ENCODE data around the gene MRPS33.
"Not testable (repeated sequence)": the region's sequence is repeated elsewhere in the genome, so short reads cannot be mapped to it uniquely, and the experiment has no call there.

Gene MRPS33

DNA sequence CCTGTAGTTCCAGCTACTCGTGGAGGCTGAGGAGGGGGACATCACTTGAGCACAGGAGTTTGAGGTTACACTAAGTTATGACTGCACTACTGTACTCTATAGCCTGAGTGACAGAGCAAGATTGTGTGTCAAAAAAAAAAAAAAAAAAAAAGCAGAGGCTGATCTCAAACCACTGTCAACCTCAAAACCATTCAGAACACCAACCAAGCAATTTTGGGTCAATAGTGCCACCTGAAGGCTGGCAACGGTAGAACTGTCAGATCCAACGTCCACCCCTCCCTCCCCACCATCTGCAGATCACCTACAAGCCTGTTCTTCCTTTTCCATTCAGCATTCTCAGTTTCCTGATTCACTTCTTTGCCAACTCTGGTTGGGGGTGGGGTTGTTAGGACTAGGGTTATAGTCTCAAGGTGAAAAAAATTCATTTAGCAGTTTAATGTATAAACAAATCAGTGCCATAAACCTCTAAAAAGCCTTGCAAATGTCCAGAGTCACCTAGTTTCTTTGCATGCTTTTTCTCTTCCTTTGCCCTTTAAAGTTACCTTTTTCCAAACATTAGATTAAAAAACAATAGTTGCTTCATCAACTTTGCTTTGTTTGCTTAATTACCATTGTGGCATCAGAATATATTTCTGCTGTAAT lies 2.6 kb downstream of the MRPS33 start:
- DNase-seq = peak; percentile 74

DNA sequence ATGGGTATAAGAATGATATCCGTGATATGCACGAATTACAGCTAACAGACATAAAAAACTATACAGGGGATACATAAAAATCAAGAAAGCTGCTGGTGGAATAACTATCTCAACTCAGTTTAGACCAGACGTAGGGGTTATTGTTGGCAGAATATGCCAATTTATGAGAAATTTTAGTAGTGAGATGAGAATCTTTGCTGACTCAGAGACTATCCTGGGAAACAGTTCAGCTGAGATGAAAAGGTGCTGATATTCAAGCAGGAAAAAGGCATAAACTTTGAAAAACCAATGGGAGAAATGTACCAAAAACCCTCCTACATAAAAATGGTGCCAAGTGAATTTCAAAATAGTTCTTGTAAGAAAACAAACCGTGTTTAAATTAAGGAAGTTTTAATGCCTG lies 3.3 kb downstream of the MRPS33 start:
- no peak for DNase-seq

DNA sequence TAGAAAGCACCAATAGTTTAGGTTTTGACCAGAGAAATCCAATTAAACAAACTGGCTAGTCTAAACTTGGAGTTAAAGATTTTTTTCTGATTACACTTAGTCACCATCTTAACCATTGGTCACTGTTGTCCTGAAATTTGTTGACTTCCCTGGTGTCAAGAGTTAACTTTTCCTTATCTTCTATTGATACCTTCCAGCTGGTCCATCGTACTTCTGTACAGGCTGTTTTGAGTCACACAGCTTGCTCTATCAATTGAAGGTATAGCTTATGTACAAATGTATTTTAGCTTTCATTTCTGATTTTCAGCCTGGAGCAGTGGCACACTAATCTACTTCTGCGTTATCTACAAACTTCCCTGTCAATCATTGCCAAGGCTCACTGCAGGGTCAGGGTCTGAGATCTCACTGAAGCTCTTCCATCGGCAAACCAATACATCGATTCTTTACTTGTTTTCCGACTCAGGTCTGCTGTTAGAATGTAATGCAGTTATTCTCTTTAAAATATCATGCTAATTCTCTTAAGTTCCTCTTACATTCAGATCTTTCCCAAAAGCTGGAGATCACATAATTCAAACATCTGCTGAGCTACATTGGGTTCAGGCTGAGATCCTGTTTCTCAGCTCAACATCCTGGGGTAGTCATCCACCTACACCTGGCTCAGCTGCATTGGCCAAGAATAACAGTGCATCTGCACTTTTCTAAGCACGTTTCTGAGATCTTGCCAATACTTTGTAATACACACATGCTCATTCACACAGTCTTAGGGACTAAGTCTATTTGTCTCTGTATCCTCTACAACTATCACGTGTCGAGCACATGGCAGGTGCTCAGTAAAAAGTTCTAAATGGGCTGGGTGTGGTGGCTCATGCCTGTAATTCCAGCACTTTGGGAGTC lies 11.3 kb downstream of the MRPS33 start:
- no peak for DNase-seq

DNA sequence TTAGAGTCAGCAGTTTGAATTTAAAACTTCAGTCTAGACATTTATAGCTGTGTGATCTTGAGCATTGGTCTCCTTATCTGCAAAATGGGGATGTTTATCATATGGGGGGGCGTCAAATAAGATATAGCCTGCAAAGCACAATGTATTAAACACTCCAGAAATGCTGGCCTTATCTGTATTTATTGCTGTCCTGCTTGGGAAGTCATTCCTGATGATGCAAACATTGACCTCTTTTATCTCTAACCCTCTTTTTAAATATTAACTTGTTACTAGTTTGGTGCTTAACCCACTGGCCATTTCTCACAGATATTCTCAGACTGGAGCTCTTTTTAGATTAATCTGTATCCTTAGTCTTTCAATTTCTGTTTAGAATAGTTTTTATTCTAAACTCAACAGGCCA lies 13.2 kb downstream of the MRPS33 start:
- no peak for DNase-seq

DNA sequence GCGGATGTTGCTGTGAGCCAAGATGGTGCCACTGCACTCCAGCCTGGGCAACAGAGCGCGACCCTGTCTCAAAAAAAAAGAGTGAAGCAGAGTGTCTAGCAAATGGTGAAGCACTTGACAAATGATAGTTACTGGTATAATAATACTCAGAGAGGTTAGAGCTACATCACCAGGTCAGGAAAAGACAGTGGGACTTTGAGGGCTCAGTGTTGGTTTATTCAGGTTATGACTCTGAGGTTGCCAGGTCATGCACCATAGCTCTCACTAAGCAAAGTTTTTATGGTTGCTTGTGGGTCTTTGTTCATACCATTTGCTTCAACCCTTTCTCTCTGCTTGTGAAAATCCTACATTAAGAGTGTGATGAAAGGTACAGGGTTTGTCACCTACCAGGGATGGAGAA lies 13.6 kb downstream of the MRPS33 start:
- no peak for DNase-seq

DNA sequence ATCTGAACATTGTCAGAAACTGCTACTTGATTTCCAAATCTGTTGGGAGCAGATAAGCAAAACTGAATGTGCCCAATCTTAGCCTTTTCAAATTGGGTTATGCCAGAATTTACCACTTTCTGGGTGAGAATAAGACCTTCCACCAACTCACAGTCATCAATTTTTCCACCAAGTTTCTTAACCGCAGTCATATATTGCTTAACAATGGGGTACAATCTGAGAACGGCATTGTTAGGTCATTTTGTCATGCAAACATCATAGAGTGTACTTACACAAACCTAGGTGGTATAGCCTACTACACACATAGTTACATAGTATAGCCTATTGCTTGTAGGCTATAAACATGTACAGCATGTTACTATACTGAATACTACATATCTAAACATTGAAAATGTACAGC lies 16.0 kb downstream of the MRPS33 start:
- no peak for DNase-seq

DNA sequence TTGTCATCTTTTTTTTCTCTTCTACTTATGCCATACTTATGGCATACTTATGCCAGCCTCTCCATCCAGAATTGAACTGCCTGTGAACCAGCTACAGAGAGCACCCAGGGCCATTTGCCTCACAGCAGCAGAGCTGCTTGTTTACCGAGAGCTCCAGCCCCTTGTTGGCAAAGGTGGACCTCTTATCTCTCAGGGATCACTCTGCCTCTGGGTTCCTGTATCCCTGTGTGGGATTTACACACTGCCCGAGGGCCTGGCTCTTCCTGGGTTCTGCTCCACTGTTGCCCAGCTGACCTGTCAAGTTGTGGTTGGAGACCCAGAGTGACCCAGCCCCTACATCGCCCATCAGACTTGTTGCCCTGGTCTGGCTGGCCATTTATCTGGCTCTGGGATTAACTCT lies 22.3 kb downstream of the MRPS33 start:
- DNase-seq = no peak

DNA sequence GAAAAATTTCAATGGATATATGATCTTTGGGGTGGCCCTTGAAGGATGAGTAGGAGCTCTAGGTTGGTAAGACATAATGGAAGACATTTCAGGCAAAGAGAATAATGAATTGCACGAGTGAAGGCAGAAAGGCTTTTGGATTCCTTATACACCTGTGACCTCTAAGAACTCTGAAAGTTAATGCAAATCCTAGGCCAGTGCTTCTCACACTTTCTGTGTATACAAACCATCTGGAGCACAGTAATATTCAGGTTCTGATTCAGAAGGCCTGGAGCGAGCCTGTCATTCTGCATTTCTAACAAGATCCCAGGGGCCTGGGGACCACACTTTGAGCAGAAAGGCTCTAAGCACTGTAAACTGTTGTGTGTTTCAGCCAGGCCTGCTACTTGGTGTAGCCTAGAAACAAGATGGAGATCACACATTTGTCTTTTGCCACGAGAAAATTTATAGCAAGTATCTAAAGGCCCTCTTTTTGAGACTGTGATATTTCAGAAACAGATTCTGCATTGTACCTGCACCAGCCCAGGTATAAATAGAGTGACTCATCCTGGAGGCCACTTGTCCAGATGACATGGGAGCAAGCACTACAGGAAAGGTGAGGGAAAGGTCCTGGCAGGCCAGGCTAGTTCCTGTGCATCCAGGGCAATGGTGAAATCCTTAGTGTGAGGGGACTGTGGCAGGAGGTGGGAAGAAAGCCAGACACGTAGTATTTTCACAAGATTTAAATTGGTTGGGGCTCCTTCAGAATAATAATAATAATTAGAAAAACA lies 24.4 kb downstream of the MRPS33 start:
- no peak for DNase-seq

DNA sequence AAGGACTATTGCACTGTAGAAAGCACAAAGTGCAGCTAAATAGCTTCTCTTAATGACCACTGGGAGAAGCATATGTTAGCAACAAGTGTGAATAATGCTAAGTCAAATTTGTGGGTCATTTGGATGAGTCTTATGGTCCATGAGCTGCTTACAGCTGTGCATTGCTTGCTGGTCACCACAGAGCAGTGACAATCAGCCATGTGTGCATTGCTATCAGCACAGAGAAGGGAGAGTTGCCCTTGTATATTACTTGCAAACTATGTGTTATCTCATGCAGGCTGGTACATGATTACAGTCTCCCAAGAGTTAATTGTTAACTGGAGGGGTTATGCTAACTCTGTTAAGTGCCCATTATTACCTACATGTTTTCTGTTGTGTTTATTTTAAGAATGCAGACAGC lies 25.7 kb downstream of the MRPS33 start:
- DNase-seq = no peak

DNA sequence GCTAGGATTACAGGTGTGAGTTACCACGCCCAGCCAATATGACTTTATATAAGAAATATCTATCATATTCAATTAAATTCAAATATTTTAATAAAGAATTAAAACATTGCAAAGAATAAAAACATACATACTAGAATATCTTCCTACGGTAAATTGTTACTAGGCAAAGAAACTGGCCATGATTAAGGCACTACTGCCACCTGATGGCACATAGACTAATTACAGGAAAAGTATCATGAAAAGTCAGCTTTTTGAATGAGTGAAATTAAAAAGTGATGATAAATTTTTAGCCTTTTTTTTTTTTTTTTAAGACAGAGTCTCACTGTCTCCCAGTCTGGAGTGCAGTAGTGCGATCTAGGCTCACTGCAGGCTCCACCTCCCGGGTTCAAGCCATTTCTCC lies 30.9 kb downstream of the MRPS33 start:
- no peak for DNase-seq

DNA sequence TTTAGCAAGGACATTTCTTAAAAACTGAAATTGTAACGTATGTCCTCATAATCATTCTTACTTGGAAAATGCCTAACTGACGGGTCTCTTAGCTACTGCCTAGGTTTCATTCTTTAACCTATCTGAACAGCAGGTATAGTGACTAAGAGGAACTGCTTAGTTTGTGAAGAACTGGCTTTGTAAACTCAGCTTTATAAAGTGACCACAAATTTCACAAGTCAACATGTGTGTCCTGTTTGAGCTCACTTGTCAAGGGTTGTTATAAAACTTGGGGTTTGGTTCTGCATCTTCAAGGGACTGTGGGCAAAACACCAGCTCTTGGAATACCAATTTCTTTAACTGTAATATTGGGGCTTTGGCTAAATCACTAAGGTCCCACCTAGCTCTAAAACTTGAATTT lies 32.2 kb downstream of the MRPS33 start:
- no peak for DNase-seq

DNA sequence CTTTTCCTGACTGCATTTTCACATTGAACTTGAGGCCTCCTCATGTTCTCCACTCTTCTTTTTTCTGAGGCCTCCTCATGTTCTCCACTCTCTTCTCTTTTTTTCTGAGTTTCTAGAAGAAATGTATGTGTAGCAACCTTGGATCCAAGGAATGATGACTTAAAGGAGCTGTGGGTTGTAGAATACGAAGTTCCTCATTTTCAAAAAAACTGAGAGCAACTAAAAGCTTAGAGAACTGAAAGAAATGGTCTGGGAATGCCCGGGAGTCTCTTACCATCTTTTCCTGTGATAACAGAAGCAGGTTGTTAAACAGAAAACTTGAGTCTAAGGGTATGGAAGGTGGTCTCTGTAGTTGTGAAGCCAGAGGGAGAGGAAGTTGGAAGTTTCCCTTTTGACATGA lies 32.8 kb downstream of the MRPS33 start:
- no peak for DNase-seq

DNA sequence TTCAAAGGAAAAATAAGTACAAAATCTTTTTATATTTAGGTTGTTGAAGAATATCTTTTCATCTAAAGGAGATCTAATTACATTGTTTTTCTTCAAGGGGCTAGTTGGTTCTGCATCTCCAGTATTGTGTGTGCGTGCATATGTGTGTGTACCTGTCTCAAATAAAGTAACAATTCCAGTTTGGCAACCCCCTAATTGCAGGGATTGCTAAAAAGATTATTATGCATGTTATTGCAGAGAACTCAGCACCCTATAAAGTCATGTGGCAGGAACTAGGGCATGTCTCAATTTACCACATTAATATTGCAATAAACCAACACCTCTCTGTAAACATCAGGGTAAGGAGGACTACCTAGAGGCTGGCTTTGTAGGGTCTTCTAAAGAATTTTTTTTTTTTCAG lies 37.0 kb downstream of the MRPS33 start:
- DNase-seq = no peak

DNA sequence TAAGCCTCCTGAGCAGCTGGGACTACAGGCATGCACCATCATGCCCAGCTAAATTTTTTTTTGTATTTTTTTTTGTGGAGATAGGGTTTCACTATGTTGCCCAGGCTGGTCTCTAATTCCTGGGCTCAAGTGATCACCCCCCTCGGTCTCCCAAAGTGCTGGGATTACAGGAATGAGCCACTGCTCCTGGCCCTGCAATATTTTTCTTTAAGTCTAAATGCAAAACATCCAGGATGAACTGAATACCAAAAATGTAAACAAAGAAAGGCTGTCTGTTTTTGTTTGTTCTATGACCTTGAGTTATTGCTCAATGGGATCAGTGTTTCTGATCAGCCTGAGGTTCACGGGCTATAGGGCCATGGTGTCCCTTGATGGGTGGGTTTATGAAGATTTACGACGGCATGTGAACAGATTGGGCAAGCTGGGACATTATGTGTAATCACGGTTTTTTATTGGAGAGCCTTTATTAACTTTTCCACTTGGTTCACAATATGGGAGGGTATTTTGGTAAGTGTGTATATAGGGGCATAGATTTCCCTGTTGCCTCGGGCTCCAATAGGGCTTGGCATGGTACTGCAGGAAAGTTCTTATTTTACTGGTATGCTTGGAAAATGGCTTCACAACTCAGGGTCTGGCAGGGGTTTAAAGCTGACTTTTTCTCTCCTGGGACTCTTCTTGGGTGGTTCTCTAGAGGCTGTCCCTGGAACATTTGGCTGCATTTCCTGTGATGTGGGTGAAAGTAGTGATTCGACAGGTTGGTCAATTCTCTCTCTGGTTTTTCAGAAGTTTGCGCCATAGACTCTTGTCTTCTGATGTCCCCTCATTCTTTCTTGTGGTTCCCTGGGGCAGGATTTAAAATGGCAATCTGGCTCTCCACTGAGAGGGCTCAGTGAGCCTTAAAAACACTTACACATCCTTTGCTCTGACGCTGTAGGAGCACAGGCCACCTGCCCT lies 41.6 kb downstream of the MRPS33 start:
- no peak for DNase-seq

DNA sequence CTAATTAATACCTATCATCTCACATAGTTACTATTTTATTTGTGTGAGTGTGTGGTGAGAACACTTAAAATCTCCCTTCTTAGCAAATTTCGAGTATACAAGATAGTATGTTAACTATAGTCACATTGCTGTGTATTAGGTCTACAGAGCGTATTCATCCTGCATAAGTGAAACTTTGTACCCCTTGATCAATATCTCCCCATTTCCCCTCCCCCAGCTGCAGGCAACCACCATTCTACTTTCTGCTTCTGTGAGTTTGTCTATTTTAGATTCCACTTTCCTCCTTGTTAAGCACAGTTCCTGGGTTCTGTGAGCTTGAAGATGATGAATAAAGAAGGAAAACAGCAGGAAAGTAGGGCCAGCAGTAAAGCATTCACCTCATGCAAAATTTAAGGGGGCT lies 42.4 kb downstream of the MRPS33 start:
- DNase-seq = no peak

DNA sequence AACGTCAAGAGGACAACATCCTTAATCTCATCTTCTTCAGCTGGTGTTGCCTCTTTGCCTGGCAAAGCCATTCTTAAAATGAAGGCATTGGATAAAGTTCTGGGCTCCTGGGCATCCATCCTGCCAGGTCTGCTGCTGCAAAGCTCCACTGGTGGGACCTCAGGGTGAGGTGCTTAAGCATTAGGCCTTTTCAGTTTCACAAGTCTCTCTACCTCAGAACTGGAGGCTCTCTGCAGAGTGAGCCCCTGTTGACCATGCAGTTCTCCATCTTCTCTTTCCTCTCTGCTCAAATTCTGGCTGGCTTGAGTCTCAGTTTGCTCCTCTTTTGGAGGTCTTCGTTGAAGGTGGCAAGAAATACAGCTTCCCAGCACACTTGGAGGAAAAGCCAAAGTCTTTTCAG lies 47.3 kb downstream of the MRPS33 start:
- no peak for DNase-seq

DNA sequence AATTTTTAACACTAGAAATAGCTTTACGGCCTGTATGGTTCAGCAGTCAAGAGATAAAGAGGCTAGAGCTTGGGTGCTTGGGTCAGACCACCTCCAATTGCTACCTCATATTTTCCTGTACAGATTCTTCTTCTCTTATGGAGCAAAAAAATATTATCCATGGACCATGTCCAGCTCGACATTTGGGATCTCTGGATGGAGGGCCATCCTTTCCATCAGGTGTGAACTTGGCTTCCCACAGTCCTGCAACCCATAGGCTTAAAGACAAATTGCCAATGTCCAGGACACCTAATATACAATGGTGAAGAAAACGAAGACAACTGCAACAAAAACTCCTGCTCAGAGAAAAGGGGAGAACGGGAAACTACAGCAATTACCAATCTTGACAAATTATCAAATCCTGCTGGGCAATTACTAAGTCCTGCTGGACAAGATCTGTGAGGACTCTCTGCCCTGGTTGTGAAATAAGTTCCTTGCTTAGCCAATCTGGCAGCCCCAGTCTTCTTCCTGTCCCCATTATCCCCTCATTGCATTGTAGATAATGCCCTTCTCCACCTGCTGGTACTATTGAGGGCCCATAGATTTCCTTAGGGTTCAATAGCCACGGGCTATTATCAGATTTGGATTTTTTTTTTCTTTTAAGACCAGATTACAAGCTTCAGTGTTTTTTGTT lies 48.1 kb downstream of the MRPS33 start:
- no peak for DNase-seq

DNA sequence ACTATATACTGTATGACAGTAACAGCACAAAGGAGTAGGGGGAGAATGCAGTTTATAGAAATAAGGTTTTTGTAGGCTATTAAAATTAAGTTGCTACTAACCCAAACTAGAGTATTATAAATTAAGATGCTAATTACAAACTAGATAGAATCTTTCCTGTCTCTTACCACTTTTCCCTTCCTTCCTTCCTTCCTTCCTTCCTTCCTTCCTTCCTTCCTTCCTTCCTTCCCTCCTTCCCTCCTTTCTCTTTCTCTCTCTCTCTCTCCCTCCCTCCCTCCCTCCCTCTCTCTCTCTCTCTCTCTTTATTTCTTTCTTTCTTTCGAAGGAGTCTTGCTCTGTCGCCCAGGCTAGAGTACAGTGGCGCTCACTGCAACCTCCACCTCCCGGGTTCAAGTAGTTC lies 53.6 kb downstream of the MRPS33 start:
- no peak for DNase-seq

DNA sequence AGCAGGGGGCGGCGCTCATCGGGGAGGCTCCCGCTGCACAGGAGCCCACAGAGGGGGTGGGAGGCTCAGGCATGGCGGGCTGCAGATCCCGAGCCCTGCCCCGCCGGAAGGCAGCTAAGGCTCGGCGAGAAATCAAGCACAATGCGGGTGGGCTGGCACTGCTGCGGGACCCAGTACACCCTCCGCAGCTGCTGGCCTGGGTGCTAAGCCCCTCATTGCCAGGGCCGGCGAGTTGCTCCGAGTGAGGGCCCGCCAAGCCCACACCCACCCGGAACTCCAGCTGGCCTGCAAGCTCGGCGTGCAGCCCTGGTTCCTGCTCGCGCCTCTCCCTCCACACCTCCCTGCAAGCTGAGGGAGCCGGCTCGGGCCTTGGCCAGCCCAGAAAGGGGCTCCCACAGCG lies 57.8 kb downstream of the MRPS33 start:
- not testable (repeated sequence) for DNase-seq

Data from NCI-H1092 (cell line).